GM18867 (cell line): Measurements from ENCODE around the gene HOXB3.
A peak's percentile ranks its signal among the peaks of the same experiment; 100 is the strongest.
"Not testable (repeated sequence)": the region's sequence is repeated elsewhere in the genome, so short reads cannot be mapped to it uniquely, and the experiment has no call there.

Source experiments
- ATAC-seq: cut with Tn5 transposase; IDR thresholded peaks from one replicate; pipeline ENCODE4 v1.9.1; 2021; ENCODE audit warnings: mild to moderate bottlenecking, moderate library complexity; ENCODE audit not compliant: unreplicated experiment

HOXB3 gene

DNA sequence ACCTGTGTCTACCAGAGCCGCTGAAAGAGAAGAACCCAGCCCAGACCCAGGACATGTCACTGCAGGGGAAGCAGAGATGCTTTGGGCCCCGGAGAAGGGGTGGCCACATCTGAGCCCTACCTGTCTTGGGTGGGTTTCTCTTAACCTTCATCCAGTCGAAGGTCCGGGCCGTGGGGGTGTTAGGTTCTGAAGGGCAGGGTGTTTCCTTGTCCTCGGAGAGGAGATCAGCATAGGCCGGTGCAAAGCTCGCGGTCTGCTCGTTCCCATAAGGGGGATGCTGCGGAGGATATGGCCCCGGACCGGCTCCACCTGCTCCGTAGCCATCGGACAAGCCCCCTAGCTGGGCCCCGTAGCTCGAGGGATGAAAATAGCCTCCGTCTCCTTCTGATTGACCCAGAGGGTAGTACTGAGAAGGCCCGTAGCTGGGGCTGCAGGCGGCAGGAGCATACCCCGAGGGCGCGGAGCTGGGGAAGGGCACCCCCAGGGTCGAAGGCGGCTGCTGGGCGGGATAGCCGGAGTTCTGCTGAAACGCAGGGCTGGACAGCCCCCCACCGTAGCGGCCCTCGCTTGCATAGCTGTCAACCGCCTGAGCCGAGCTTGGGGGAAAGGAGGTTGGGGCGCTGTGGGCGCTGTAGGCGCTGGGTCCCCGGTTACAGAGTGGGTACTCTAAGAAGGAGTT lies 59.7 kb downstream of the HOXB3 start:
- no peak for ATAC-seq

DNA sequence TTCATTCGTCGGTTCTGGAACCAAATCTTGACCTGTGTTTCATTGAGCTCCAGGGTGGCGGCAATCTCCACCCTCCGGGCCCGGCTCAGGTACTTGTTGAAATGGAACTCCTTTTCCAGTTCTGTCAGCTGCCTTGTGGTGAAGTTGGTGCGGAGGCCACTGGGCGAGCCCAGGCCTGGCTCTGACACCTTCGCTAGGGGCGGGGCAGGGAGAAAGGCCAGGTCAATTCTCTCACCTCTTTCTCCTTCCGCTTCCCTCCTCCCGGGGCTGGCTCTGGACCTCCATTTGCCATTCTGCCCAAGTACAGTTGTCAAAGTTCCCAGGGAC lies 60.4 kb downstream of the HOXB3 start:
- no peak for ATAC-seq

DNA sequence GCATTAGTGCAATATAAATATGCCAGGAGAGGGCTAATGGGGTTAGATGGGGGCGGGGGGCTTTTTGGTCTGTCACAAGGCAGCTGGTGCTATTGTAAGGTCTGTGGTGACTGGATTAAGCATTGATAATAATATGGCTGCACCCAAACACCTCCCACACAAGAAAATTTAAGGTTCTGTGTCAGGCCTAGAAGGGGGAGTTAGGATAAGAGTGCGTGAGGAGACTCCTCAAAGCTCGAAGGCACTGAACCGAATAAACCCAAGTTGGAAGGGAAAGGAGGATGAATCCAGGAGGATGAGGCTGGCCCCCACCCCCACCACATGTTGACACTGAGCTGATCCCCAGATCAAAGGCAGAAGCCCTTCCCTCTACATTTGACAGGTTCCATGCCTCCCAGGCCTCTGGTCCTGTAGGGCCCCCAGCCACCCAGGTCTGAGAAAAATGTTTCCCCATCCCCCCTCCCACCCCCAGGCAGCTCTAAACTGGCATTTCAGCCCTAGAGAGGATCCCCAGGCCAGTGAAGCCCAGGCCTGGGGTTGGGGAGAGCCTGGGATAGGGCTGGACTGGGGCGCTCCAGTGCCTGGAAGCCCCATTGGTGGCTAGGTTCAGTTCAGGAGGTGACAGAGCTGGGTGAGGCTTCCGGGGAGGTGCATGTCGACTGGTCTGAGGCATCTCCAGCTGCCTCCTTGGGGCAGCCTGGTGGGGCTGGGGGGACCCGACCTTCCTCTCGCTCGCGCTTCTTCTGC lies 60.9 kb downstream of the HOXB3 start:
- no peak for ATAC-seq

DNA sequence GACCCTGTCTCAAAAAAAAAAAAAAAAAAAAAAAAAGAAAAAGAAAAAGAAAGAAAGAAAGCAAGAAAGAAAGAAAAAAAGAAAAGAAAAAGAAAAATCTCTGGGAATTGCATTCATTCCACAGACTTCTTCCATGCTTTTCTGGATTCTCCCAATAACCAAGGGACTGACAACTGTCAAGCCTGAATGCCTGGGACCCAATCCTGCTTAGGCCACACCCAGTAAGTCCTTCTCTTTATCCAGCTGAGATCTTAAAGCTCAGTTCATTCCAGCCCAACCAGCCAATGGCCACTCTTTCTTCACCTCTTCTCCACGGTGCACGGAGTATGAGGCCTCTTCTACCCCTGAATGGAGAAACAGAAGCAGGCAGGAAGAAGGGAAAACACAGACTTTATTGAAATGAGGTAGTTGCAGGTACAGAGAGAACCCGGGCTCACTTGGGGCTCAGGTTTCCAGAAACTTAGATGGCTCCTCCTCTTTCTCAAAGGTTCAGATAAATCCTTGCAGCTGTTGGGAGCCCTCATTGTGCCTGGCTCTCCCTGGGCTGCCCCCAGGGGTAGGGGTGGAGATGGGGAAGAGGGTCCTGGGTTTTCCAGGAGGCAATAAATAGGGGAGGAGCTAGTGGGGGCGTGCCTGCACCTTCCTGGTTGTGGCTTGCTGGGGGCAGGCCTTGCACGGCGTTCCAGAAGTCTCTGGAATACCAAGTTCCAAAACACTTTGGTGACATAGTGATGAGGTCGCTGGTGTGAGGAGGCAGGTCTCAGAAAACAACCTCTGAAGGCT lies 61.7 kb downstream of the HOXB3 start:
- no peak for ATAC-seq

DNA sequence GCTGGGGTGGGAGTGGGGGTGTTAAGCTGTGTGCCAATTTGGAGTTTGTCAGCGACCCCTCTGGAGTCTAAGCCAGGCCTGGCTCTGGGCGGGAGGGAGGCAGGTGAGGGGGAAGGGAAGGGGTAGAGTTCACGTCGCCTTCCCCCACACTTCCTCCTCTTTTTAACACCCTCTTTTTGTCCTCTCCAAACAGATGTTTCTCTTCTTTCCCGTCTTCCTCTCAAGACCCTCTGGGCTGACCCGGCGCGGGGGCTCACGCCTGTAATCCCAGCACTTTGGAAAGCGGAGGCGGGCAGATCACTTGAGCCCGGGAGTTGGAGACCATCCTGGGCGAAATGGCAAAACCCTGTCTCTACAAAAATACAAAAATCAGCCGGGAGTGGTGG lies 62.5 kb downstream of the HOXB3 start:
- no peak for ATAC-seq

DNA sequence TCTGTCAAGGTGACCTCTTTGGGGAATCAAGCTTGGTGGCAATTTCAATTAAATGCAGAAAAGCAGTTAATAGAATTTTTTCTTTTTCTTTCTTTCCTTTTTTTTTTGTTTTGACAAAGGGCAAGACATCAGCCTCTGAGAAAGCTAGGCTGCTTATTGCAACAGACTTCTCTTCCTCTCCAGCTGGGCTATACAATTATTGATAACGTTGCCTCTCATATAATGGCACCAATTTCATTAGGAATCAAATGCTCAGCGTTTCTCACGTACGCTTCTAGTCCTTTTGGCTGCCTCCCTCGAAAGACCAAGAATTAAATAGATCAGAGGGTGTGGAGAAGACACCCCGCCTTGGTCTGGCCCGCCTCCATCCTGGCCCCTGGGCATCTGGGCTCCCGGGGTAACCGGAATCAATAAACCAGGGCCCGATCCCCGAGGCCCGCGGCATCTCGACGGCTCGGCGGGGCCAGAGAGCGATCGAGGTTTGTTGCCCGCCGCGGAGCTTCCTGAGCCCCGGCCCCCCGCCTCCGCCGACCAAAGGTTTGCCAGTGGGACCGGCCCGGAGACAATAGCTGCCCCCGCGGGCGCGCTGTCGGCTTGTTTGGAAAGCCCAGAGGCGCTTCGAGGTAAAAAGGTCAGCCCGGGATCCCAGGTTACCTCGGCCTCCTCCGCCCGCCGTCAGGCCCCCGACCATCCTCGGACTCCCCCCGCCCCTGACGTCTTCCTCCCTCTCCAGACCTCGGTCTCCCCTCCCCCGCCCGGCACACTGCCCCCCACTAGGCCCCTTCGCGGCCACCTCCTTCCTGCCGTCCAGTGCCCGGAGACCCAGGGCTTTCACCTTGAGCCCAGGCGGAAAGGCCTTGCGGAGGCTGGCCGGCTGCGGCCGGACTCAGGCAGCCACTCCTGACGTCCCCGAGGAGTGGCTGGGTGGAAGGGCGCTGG lies 63.2 kb downstream of the HOXB3 start:
- ATAC-seq, result no peak

DNA sequence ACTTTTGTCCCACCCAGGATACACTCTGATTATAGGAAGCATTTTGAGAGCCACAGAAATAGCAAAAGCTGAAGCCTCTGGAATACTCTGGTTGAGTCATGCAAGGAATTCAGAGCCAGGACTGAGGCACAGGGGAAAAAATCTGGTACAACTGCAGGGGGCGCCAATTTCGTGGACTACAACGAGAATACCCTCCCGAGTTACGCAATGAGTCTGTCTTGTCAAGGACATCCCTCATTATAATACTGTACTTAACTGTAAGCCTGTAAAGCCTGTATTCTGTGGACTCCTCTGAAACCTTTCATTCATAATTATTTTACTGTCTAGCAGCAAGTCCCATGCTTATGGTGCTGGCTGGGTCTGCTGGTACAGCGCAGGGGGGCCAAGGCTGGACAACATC lies 67.0 kb downstream of the HOXB3 start:
- no peak for ATAC-seq

DNA sequence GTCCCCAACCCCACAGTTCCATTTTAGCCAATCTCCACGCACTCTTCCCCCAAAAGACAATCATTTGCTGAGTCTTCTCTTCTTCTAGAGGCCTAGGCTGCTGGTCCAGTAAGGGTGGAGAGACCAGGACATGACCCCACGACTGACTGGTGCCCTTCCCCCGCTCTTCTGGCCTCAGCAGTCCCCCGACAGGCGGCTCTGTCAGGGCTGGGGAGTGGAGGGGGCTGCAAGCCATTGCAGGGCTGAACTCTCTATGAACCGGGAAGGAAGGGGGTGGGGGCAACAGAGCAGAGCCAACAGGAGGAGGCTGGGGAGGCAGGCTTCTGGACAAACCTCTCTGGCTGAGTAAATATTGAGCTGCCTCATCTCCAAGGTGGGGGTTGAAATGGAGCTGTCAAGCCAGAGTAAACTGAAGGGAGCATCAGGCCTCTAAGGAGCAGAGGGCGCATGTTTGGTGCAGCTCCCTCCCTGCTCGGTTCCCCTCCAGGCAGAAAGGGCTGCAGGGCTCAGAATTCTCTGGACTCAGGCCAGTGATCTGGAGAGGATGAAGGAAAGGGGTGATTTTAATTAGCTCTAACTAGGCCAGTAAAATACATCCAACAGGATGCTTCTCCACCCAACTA lies 67.9 kb downstream of the HOXB3 start:
- ATAC-seq, result no peak

DNA sequence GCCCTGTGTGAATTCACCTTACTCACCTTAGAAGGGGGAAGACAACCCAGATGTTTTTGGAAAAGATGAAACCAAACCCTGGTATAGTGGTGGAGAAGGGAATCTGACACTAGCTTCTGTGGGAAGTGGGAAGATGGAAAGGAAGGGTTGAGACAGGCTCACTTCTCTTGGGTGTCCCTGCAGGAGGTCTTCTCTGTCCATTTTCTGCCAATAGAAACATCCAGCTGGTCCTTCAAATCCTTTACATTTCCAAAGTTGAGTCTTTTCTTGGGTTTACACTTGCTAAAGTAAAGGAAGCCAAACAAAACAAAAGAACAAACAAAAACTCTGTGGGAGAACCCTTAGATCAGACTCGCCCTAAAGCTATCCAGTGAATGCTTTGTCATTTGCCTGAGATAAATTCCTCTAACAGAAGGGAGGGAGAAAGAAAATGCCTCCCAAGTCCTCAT lies 69.4 kb downstream of the HOXB3 start:
- ATAC-seq, result no peak

DNA sequence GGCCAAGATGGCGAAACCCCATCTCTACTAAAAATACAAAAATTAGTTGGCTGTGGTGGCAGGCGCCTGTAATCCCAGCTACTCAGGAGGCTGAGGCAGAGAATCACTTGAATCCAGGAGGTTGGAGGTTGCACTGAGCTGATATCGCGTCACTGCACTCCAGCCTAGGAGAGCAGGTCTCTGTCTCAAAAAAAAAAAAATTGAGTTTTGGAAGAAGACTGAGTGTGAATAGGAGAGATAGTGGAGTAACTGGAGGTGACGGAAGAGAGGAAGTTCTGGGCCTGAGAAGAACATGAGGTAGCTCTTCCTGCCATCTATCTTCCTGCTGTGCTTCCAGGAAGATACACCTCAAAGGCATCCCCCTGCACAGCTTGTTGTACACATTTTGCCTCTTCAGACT lies 70.6 kb downstream of the HOXB3 start:
- no peak for ATAC-seq

DNA sequence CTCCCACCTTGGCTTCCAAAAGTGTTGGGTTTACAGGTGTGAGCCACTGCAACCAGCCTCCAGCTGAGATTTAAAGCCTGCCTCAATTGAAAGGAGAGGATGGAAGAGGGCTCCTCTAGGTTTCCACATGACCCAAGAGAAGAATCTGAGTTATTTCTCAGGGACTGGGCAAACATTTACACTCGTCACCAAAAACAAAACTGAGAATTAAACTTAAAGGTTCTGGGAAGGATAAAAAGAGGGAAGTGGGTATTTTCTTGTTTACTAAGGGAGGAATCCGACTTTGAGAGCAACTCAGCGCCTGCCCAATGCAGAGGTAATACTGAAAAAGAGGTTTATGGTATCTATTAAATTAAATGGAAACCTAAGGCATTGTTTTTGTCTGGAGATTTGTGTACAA lies 72.6 kb downstream of the HOXB3 start:
- ATAC-seq, result no peak

DNA sequence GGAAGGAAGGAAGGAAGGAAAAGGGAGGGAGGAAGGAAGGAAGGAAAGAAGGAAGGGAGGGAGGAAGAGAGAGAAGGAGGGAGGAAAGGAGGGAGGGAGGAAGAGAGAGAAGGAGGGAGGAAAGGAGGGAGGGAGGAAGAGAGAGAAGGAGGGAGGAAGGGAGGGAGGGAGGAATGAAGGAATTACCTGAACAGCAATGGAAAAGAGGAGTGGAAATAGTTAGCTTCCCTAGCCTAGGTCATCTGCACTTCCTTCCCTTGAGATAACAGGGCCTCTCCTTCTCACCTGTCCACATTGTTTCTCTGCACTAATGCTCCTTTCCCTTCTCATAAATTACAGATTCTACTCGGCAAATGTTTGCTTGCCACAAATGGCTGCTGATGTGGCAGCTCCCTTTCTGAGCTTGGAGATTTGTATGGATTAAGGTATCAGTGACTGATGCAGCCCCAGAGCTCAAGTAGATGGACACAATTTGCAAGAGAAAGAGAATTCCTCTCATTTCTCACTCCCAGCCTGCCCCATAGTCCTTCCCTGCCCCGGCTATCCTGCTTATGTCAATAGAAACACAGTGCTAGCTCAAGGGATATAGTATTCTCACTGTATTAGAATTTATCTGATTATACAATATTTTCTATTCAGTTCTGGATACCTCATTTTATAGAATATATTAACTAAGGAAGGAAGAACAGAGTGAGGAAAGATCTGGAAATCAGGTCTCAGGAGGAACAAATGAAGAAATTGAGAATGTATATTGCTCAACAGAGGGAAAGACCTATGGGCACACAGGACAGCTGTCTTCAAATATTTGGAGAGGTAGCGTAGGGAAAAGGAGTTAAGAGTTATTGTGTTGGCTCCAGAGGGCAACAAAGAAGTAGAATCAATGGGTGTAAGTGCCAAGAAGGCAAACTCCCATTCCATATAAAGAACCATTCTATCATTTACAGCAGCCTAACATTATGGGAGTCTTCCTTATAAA lies 73.8 kb downstream of the HOXB3 start:
- no peak for ATAC-seq

DNA sequence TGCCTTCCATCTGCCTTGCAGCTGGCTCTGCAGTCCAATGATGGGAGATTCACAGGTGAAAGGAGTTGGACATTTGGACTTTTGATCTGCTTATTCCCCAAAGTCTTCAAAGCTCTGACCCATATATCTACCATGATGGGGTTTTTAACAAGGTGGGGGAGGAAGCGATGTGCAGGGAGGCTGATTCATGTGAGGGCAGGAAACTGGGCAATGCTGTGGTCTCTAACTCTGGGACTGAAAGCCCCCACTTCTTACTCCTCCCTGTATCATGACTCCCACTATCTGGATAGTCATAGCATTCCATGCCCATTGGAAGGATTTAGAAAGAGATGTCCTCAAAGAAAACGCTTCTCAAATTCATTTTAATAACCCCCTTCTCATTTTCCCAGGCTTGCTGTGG lies 75.6 kb downstream of the HOXB3 start:
- ATAC-seq, result no peak

DNA sequence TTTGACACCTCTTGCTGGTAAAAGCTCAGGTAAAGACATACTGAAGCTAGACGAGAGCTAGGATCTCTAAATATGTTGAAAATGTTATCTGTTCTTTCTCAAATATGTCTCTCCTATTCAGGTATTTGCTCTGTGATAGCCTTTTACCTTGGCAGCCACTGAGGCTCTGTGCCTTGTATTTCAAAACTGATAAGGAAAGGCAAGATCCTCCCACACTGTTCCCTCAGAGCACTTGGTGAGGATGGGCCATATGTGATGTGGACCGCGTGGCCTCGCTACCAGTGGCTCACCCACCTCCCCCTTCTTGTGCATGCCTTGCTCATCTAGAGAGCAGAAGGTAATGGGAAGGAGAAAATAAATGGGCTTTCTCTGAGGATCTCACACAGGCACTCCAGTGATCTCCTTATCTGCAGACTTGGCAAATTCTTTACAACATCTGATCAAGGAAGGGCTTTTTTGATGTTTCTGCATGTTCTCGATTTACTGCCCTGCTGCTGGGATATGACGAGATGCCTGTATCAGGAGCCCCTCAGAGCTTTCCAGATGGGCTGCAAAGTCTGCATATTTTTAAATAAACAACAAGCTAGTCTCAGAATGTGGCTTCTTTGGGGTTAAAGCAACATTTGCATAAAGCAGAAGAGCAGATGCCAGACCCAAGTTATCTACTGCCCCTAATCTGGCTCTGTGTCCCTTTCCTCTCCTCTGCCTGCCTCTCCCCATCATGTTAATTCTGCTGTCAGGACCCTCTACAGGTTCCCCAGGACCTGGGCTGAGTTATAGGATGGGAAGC lies 76.2 kb downstream of the HOXB3 start:
- ATAC-seq, result no peak

DNA sequence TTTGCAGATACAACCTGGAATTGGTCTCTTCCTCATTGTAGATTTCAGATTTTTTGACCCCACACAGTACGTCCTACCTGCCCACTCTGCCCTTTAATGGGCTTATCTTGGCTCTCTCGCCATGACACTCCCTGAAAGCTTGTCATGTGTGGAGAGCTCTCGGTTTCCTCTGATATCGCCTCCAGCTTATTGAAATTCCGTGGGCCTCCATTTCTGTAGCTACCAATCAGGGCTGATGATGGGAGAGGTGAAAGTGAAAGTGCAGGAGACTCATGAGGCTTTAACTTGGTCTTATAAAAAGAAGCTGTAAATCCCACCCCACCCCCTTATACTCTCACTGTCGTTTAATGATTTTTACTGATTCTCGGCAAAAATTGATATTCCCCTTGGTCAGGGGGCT lies 76.9 kb downstream of the HOXB3 start:
- ATAC-seq, result no peak

DNA sequence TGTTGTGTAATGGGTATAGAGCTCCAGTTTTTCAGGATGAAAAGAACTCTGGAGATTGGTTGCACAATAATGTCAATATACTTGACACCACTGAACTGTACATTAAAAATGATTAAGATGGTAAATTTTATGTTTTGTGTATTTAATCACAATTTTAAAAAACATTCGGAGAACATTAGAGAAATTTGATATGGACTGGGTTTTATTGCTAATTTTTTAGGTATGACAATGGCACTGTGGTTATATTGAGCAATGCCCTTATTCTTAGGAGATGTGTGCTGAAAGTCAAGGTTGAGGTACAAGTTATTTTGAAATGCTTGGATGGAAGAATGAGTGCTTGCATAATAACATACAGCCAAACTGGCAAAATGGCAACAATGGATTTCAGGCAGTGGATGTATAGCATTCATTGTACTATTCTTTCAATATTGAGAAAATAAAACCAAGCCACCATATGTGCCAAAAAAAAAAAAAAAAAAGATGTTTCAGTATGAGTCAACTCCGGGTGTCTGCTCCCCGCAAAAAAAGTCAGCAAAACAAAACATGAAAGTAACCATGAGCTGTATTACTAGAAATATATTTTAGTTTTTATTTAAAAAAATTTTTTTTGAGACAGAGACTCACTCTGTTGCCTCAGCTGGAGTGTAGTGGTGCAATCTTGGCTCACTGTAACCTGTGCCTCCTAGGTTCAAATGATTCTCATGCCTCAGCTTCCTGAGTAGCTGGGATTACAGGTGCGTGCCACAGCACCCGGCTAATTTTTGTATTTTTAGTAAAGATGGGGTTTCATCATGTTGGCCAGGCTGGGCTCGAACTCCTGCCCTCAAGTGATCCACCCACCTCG lies 79.1 kb downstream of the HOXB3 start:
- peak; percentile 54 for ATAC-seq

DNA sequence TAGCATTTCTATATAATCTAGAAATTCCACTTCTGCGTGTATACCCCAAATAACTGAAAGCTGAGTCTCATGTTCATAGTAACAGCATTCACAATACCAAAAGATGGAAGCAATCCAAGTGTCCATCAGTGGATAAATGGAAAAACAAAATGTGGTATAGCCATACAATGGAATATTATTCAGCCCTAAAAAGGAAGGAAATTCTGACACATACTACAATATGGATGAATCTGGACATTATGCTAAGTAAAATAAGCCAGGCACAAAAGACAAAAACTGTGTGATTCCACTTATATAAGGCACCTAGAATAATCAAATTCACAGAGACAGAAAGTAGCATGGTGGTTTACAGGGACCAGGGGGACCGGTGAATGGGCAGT lies 79.7 kb downstream of the HOXB3 start:
- no peak for ATAC-seq

DNA sequence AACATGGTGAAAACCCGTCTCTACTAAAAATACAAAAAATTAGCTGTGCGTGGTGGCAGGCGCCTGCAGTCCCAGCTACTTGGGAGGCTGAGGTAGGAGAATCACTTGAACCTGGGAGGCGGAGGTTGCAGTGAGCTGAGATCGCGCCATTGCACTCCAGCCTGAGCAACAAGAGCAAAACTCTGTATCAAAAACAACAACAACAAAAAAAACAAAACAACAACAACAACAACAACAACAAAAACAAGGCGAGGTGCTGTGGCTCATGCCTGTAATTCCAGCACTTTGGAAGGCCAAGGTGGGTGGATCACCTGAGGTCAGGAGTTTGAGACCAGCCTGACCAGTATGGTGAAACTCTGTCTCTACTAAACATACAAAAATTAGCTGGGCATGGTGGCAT lies 80.3 kb downstream of the HOXB3 start:
- not testable (repeated sequence) for ATAC-seq
